Tibial artery (tissue), 4 donors: ENCODE measurements around the gene SORBS2.
A peak's percentile ranks its signal among the peaks of the same experiment; 100 is the strongest.

Source experiments
- DNase-seq, 2 donors: peaks; one replicate each; pipeline ENCODE4 v3.0.0-alpha.2; 2019
- H3K27ac ChIP-seq, 2 donors: fragments of 200-600 bp; sonication (generic) in 1 of 2; 1 replicate in 1 of 2; 2 replicates in 1 of 2; pipeline ENCODE4 v1.5.1; 2018 to 2019; ENCODE audit warnings: mild to moderate bottlenecking in 1 of 2
- H3K27me3 ChIP-seq, 2 donors: fragments of 200-600 bp; sonication (generic) in 1 of 2; one replicate each; pipeline versions ENCODE4 v1.5.1 to v1.6.0; 2016 to 2019
- H3K36me3 ChIP-seq, 3 donors: fragments of 200-600 bp; sonication (generic) in 2 of 3; one replicate each; pipeline ENCODE4 v1.5.1; 2016 to 2019; ENCODE audit warnings: mild to moderate bottlenecking in 2 of 3
- H3K4me1 ChIP-seq, 4 donors: fragments of 200-600 bp; sonication (generic) in 2 of 4; 1 replicate in 3 of 4; 2 replicates in 1 of 4; pipeline ENCODE4 v1.5.1; 2016 to 2019
- H3K4me3 ChIP-seq, 2 donors: fragments of 200-600 bp; sonication (generic) in 1 of 2; 1 replicate in 1 of 2; 2 replicates in 1 of 2; pipeline ENCODE4 v1.5.1; 2018 to 2019; ENCODE audit warnings: mild to moderate bottlenecking in 2 of 2
- H3K9me3 ChIP-seq, 3 donors: fragments of 200-600 bp; sonication (generic) in 1 of 3; one replicate each; pipeline ENCODE4 v1.5.1; 2016 to 2019
- CTCF ChIP-seq, 2 experiments: fragments of 200-600 bp in 1 of 2; fragments of 450-650 bp in 1 of 2; IDR thresholded peaks; one replicate each; pipeline ENCODE4 v1.5.1; 2017 to 2019; ENCODE audit warnings: antibody characterized with exemption in 2 of 2, mild to moderate bottlenecking in 1 of 2, moderate library complexity in 1 of 2
- intact Hi-C: fragments of 100-400 bp; cut with DNase I; formaldehyde crosslinking; loops from one replicate; pipeline ENCODE4 v1.15.0; 2023; ENCODE audit warnings: low total_unique reads

Gene SORBS2

GRCh38 chr4:185726931-185727330, 85.1 kb downstream of the SORBS2 start:
- Histone ChIP-seq H3K36me3 (no peaks in the 10 kb centered on the region), H3K27me3 (no peaks in the 10 kb centered on the region), H3K9me3 (no peaks in the 10 kb centered on the region), H3K4me3 (no peak overlapping the region), H3K4me1 (peaks cover 0 to 95% (median 33%) of the 10 kb centered on the region in 4 donors), H3K27ac (peak overlapping the region; percentile 84 to 89)
- no peak for DNase-seq
- intact Hi-C loops = no loop called here
- no peak for TF ChIP-seq CTCF (IDR thresholded peaks at IDR 0.05)

- Histone ChIP-seq H3K27ac (peak overlapping the region; percentile 84 to 89), H3K27me3 (no peaks in the 10 kb centered on the region), H3K9me3 (no peaks in the 10 kb centered on the region), H3K4me1 (peaks cover 0 to 95% (median 34%) of the 10 kb centered on the region in 4 donors), H3K36me3 (no peaks in the 10 kb centered on the region), H3K4me3 (no peak overlapping the region)
- intact Hi-C loops = no loop called here
- DNase-seq = no peak
- no peak for TF ChIP-seq CTCF (IDR thresholded peaks at IDR 0.05)
Measured at GRCh38 chr4:185723631-185724260, 88.2 kb downstream of the SORBS2 start.

- DNase-seq = no peak
- no peaks in the 10 kb centered on the region for H3K27me3 ChIP-seq
- H3K4me1 ChIP-seq = peaks cover 0 to 93% (median 43%) of the 10 kb centered on the region in 4 donors
- H3K4me3 ChIP-seq = peak overlapping the region in 1 of 2 donors; percentile 13
- TF ChIP-seq CTCF (IDR thresholded peaks at IDR 0.05) = no peak
- no peaks in the 10 kb centered on the region for H3K9me3 ChIP-seq
- H3K27ac ChIP-seq = peak overlapping the region; percentile 84 to 89
- no peaks in the 10 kb centered on the region for H3K36me3 ChIP-seq
- intact Hi-C loops = no loop called here
Measured at GRCh38 chr4:185722029-185722316, 90.0 kb downstream of the SORBS2 start.

- peak in 1 of 2 donors; percentile 58 for DNase-seq
- peaks cover 0 to 87% (median 42%) of the 10 kb centered on the region in 4 donors for H3K4me1 ChIP-seq
- TF ChIP-seq CTCF (IDR thresholded peaks at IDR 0.05) = no peak
- H3K27me3 ChIP-seq = no peaks in the 10 kb centered on the region
- no peaks in the 10 kb centered on the region for H3K9me3 ChIP-seq
- H3K27ac ChIP-seq = peak overlapping the region; percentile 84 to 89
- intact Hi-C loops = no loop called here
- H3K4me3 ChIP-seq = peak overlapping the region; percentile 11 to 13
- no peaks in the 10 kb centered on the region for H3K36me3 ChIP-seq
Measured at GRCh38 chr4:185721190-185722028, 90.6 kb downstream of the SORBS2 start.

GRCh38 chr4:185719500-185719858, 92.5 kb downstream of the SORBS2 start:
- Histone ChIP-seq H3K36me3 (no peaks in the 10 kb centered on the region), H3K4me3 (no peak overlapping the region), H3K9me3 (no peaks in the 10 kb centered on the region), H3K4me1 (peaks cover 0 to 87% (median 37%) of the 10 kb centered on the region in 4 donors), H3K27me3 (no peaks in the 10 kb centered on the region), H3K27ac (peak overlapping the region; percentile 84 to 89)
- intact Hi-C loops = no loop called here
- TF ChIP-seq CTCF (IDR thresholded peaks at IDR 0.05) = no peak
- DNase-seq = no peak
